ENCODE results near the gene SEMA4C.

GRCh38 chr2:96918092-96918753 is 48.3 kb upstream of the SEMA4C start:
- no peak for TF ChIP-seq SIN3A (IDR thresholded peaks at IDR 0.05; ENCODE audit: borderline replicate concordance, insufficient read depth, low read length)
- TF ChIP-seq POLR2AphosphoS5 (IDR thresholded peaks at IDR 0.05; ENCODE audit: low read depth, low read length), result no peak
- no peak for TF ChIP-seq TAF1 (IDR thresholded peaks at IDR 0.05; ENCODE audit: borderline replicate concordance, insufficient read depth, low read length)
- TF ChIP-seq, protein P1, sequence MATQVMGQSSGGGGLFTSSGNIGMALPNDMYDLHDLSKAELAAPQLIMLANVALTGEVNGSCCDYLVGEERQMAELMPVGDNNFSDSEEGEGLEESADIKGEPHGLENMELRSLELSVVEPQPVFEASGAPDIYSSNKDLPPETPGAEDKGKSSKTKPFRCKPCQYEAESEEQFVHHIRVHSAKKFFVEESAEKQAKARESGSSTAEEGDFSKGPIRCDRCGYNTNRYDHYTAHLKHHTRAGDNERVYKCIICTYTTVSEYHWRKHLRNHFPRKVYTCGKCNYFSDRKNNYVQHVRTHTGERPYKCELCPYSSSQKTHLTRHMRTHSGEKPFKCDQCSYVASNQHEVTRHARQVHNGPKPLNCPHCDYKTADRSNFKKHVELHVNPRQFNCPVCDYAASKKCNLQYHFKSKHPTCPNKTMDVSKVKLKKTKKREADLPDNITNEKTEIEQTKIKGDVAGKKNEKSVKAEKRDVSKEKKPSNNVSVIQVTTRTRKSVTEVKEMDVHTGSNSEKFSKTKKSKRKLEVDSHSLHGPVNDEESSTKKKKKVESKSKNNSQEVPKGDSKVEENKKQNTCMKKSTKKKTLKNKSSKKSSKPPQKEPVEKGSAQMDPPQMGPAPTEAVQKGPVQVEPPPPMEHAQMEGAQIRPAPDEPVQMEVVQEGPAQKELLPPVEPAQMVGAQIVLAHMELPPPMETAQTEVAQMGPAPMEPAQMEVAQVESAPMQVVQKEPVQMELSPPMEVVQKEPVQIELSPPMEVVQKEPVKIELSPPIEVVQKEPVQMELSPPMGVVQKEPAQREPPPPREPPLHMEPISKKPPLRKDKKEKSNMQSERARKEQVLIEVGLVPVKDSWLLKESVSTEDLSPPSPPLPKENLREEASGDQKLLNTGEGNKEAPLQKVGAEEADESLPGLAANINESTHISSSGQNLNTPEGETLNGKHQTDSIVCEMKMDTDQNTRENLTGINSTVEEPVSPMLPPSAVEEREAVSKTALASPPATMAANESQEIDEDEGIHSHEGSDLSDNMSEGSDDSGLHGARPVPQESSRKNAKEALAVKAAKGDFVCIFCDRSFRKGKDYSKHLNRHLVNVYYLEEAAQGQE (IDR thresholded peaks at IDR 0.05; ENCODE audit: insufficient read depth in 1 of 2, low read depth in 2 of 2, low read length in 2 of 2), result no peak

All from PFSK-1 (cell line).